ENCODE data around the gene KIF13A. TPM values are rescaled to one million over a fixed set of nuclear protein-coding genes. Genes with fewer than 3 reads are reported as not detected.
"Not testable (repeated sequence)": the region's sequence is repeated elsewhere in the genome, so short reads cannot be mapped to it uniquely, and the experiment has no call there.

Gene KIF13A
- total RNA-seq, 2 donors from 2014 or later = 36.8 to 57.5 TPM

DNA sequence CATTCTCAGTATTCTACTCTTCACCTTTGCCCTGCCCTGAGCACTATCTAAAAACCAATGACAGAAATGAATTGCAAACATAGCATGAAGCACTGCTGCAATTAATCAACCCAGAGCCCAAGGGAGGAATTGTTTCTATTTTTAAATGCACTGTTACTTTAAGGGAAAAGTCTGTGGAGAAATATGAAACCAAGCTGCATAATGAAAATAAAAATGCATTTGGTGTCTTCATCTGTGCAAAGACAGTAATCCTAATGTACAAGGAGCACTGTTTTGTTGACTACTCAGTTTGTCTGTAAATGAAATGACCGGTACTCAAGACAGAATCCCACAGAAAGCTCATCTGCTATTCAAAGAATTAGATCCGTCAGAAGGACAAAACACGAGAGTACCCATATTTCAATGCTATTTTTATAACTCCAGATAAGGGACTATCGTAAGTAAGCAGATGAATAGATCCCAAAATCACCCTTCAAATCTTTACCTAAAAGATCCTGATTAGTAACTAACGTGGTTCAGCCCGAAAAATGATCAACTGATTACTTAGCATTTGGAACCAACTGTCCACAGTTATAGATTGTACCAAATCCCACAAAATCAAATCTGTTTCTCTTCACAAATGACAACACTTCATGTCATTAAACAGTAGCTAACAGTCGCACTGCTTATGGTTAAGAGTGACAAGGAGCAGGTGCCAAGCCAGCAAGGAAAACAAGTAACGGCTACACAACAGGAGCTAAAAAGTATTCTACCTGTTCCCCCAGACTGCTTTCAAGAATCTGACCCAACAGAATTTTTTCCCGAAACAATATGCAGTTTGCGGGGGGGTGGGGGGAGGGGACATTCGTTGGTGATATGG, 2.4 kb downstream of the KIF13A start:
- H3K4me1 ChIP-seq (replicated peaks) = no peaks in the 10 kb centered on the region
- intact Hi-C loops (cut with DNase I) = loop anchor here (5.0 to 10.0 kb wide), 4 partner anchors 50 to 277 kb away; partner anchors contain the start of gene DEK
- H3K36me3 ChIP-seq = no peaks in the 10 kb centered on the region
- TF ChIP-seq POLR2AphosphoS5 (IDR thresholded peaks at IDR 0.05) (no peak), POLR2A (IDR thresholded peaks at IDR 0.05) (no peak)
- TF ChIP-seq, protein P1, sequence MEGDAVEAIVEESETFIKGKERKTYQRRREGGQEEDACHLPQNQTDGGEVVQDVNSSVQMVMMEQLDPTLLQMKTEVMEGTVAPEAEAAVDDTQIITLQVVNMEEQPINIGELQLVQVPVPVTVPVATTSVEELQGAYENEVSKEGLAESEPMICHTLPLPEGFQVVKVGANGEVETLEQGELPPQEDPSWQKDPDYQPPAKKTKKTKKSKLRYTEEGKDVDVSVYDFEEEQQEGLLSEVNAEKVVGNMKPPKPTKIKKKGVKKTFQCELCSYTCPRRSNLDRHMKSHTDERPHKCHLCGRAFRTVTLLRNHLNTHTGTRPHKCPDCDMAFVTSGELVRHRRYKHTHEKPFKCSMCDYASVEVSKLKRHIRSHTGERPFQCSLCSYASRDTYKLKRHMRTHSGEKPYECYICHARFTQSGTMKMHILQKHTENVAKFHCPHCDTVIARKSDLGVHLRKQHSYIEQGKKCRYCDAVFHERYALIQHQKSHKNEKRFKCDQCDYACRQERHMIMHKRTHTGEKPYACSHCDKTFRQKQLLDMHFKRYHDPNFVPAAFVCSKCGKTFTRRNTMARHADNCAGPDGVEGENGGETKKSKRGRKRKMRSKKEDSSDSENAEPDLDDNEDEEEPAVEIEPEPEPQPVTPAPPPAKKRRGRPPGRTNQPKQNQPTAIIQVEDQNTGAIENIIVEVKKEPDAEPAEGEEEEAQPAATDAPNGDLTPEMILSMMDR (IDR thresholded peaks at IDR 0.05) = no peak
- 10% methylated on average over 11 of the region's 11 CpGs for WGBS
- no peaks in the 10 kb centered on the region for H3K9me3 ChIP-seq
- no peak for DNase-seq (ENCODE audit: low spot score)
- H3K4me3 ChIP-seq = peak overlapping the region; percentile 64 to 72
- H3K27ac ChIP-seq = peak overlapping the region; percentile 19 to 90
- H3K27me3 ChIP-seq (replicated peaks; ENCODE audit: insufficient read depth) = no peaks in the 10 kb centered on the region

- Histone ChIP-seq H3K4me3 (peak overlapping the region in 1 of 2 donors; percentile 64), H3K27ac (no peak overlapping the region), H3K9me3 (no peaks in the 10 kb centered on the region), H3K36me3 (no peaks in the 10 kb centered on the region), H3K27me3 (replicated peaks; ENCODE audit: insufficient read depth) (no peaks in the 10 kb centered on the region), H3K4me1 (replicated peaks) (no peaks in the 10 kb centered on the region)
- WGBS = 0% methylated on average over 1 of the region's 1 CpG
- TF ChIP-seq POLR2A (IDR thresholded peaks at IDR 0.05) (no peak), POLR2AphosphoS5 (IDR thresholded peaks at IDR 0.05) (no peak)
- TF ChIP-seq, protein P1 (IDR thresholded peaks at IDR 0.05) = no peak
- intact Hi-C loops (cut with DNase I) = loop anchor here (10.0 kb wide), 2 partner anchors 50 to 120 kb away; no protein-coding TSS in a partner anchor
- DNase-seq (ENCODE audit: low spot score) = no peak
Measured at GRCh38 chr6:17984399-17984798, 3.0 kb downstream of the KIF13A start.

DNA sequence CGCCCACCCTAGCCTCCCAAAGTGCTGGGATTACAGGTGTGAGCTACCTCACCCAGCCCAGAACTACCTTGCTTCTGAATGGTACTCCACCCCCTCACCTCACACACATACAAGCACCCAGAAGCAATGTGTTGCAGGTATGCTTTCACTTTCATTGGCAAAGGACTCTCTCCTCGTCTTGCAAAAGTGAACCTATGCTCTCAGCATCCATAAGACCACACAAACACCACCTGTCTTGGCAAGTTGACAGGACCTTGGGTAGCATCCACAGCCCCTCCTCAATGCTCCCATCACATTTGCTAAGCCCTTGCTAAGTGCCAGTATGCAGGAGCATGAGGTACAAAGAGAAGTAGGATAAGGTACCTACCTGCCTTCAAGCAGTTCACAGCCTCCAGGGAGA, 3.7 kb downstream of the KIF13A start:
- TF ChIP-seq POLR2AphosphoS5 (IDR thresholded peaks at IDR 0.05) = no peak
- TF ChIP-seq, protein P1 (IDR thresholded peaks at IDR 0.05) = no peak
- Histone ChIP-seq H3K4me3 (no peak overlapping the region), H3K27ac (no peak overlapping the region), H3K27me3 (replicated peaks; ENCODE audit: insufficient read depth) (no peaks in the 10 kb centered on the region), H3K36me3 (no peaks in the 10 kb centered on the region), H3K9me3 (no peaks in the 10 kb centered on the region), H3K4me1 (replicated peaks) (no peaks in the 10 kb centered on the region)
- 75% methylated on average over 2 of the region's 2 CpGs for WGBS
- intact Hi-C loops (cut with DNase I) = loop anchor here (10.0 kb wide), 2 partner anchors 49 to 119 kb away; no protein-coding TSS in a partner anchor
- DNase-seq (ENCODE audit: low spot score) = no peak

GRCh38 chr6:17980329-17980728, 7.1 kb downstream of the KIF13A start:
- Histone ChIP-seq H3K27ac (no peak overlapping the region), H3K4me3 (no peak overlapping the region), H3K36me3 (no peaks in the 10 kb centered on the region), H3K27me3 (replicated peaks; ENCODE audit: insufficient read depth) (no peaks in the 10 kb centered on the region), H3K9me3 (no peaks in the 10 kb centered on the region), H3K4me1 (replicated peaks) (no peaks in the 10 kb centered on the region)
- intact Hi-C loops (cut with DNase I) = loop anchor here (10.0 kb wide), 2 partner anchors 46 to 116 kb away; no protein-coding TSS in a partner anchor
- 66% methylated on average over 4 of the region's 4 CpGs for WGBS
- TF ChIP-seq, protein P1 (IDR thresholded peaks at IDR 0.05) = no peak
- TF ChIP-seq POLR2A (IDR thresholded peaks at IDR 0.05) (no peak), POLR2AphosphoS5 (IDR thresholded peaks at IDR 0.05) (no peak)
- no peak for DNase-seq (ENCODE audit: low spot score)

DNA sequence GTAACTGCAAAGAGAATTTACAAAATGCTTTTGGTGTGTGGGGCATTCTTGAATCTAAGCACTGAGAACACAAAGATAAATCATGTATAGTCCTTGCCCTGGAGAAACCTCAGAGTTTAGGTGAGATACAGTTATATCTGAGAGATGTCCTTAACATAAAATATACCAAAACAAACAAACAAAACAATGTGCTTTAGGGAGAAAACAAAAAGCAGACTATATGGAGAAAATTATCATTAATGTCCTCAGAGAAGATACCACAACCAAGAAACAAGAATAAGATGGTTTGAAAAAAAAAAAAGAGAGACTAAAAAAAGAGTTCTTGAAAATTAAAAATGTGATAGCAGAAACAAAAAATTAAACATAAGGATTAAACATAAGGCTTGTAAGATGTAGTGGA, 8.0 kb downstream of the KIF13A start:
- intact Hi-C loops (cut with DNase I) = no loop called here
- TF ChIP-seq POLR2A (IDR thresholded peaks at IDR 0.05) (no peak), POLR2AphosphoS5 (IDR thresholded peaks at IDR 0.05) (no peak)
- TF ChIP-seq, protein P1 (IDR thresholded peaks at IDR 0.05) = no peak
- Histone ChIP-seq H3K27ac (no peak overlapping the region), H3K9me3 (no peaks in the 10 kb centered on the region), H3K27me3 (replicated peaks; ENCODE audit: insufficient read depth) (no peaks in the 10 kb centered on the region), H3K36me3 (no peaks in the 10 kb centered on the region), H3K4me1 (replicated peaks) (no peaks in the 10 kb centered on the region), H3K4me3 (no peak overlapping the region)
- no peak for DNase-seq (ENCODE audit: low spot score)

- H3K4me3 ChIP-seq; H3K27ac ChIP-seq; H3K36me3 ChIP-seq; intact Hi-C loops (cut with DNase I); H3K9me3 ChIP-seq; H3K27me3 ChIP-seq (replicated peaks; ENCODE audit: insufficient read depth); DNase-seq (ENCODE audit: low spot score): not testable (repeated sequence)
- H3K4me1 ChIP-seq (replicated peaks) = peaks cover 10% of the 10 kb centered on the region
- 98% methylated on average over 29 of the region's 36 CpGs for WGBS
Measured at GRCh38 chr6:17976258-17976657, 11.2 kb downstream of the KIF13A start.

Measured in prostate gland (tissue), 2 donors.